ENCODE results near the gene SERPINA6.

GRCh38 chr14:94303111-94303510, 20.0 kb downstream of the SERPINA6 start:
- no peak for TF ChIP-seq CTCF (IDR thresholded peaks at IDR 0.05)
- no peak for TF ChIP-seq POLR2A (IDR thresholded peaks at IDR 0.05)
